Esophagus muscularis mucosa (tissue), 4 donors: Measurements from ENCODE around the gene PCNX2.

Experiments used
- CTCF ChIP-seq, 3 experiments: fragments of 200-600 bp in 2 of 3; fragments of 450-650 bp in 1 of 3; sonication (generic) in 2 of 3; IDR thresholded peaks; one replicate each; pipeline ENCODE4 v1.5.1; 2017 to 2019; ENCODE audit warnings: antibody characterized with exemption in 3 of 3, mild to moderate bottlenecking in 2 of 3, moderate library complexity in 1 of 3
- EP300 ChIP-seq: sonication (generic); formaldehyde crosslinking; IDR thresholded peaks from one replicate; pipeline ENCODE4 v1.6.1; 2017; ENCODE audit warnings: antibody characterized with exemption
- POLR2A ChIP-seq: fragments of 450-650 bp; IDR thresholded peaks from one replicate; pipeline ENCODE4 v1.6.1; 2017; ENCODE audit warnings: antibody characterized with exemption, moderate library complexity, mild to moderate bottlenecking, low read depth
- POLR2AphosphoS5 ChIP-seq, 2 donors: sonication (generic); formaldehyde crosslinking; IDR thresholded peaks; one replicate each; pipeline ENCODE4 v1.6.1; 2017; ENCODE audit warnings: antibody characterized with exemption in 2 of 2

DNA sequence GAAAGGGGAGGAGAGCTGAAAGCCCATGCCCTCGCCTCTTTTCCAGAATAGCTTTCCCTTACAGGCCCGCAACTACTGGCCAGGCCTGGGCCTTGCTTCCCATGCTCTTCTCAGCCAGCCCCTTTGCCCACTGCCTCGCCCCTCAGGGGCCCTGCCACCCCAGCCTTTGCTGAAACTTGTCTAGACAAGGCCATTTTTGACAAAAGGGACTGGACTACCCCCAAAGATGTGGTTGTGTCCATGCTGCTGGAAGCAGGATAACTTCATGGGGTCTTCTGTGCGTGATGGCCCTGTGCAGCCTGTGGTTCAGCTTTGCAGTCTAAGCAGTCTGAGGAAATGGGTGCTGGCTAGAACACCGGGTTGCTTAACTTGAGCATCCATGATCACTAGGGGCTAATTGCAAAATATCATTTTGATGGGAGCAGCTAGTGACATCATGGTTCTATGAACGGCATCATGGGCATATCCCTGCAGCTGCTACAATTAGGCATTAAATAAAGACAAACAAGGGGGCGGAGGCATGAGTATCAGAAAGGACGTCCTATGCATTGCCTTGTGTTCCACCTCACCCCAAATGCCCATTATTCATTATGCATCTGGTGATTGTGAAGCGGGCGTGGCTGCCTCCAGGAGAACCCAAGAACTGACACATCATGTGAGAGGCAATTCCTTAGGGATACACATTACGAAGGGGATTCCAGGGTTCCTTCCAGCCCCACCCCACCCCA is 308.3 kb downstream of the PCNX2 start:
- TF ChIP-seq CTCF (IDR thresholded peaks at IDR 0.05) (no peak), POLR2A (no peak), POLR2AphosphoS5 (IDR thresholded peaks at IDR 0.05) (no peak), EP300 (no peak)
